ENCODE results near the gene MRGPRX1. TPM values are rescaled to one million over a fixed set of nuclear protein-coding genes. Genes with fewer than 3 reads are reported as not detected.

Gene MRGPRX1
- total and polyA plus RNA-seq, 2 donors (not counting 3 experiments of a cell fraction or from before 2014, with no cell fraction given), result not detected

DNA sequence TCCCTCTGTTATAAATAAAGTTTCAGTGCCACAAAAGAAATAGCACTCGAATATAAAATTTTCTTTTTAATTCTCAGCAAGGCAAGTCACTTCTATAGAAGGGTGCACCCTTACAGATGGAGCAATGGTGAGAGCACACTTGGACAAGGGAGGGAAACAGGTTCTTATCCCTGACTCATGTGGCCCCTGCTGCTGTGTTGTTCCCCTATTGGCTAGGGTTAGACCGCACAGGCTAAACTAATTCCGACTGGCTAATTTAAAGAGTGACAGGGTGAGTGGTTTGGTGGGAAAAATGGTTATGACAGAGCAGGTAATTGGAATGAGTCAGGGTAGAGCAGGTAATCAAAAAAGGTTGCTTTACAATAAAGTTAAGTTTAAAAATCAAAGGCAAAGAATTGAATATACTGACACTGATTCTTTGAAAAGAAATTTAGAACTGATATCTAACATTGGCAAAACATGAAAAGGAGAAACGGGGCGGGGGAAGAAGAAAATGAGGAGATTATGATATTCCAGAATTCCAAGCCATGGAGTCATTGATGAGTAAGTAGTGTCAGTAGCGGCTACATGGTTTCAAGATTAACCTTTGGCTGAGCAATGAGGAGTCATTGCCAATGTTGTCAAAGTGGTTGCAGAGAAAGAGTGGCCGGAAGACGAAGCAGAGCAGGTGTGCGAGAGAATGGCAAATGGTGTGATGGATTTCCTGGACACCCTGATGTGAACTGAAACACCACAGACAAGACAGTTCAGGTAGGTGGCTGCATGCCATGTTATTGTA lies 48.4 kb upstream of the MRGPRX1 start:
- no TSS peak for BruUV-seq (replicated peaks)
- Histone ChIP-seq H3K4me1 (ENCODE audit: control insufficient read depth, extremely low read depth, insufficient read depth, low read length) (no peaks in the 10 kb centered on the region), H3K27ac (ENCODE audit: insufficient read depth, low read depth, low read length) (no peak overlapping the region), H3K79me2 (ENCODE audit: control insufficient read depth, insufficient read depth, low read length) (no peaks in the 10 kb centered on the region), H3K36me3 (ENCODE audit: control insufficient read depth in 2 of 2, extremely low read depth in 1 of 2, insufficient read depth in 2 of 2, low read length in 2 of 2) (no peaks in the 10 kb centered on the region), H3K9me3 (replicated peaks; ENCODE audit: control insufficient read depth, insufficient read depth, low read length) (no peaks in the 10 kb centered on the region), H3K9ac (replicated peaks; ENCODE audit: extremely low read depth, insufficient read depth, low read length) (no peak overlapping the region), H3K27me3 (ENCODE audit: control insufficient read depth in 2 of 2, insufficient read depth in 2 of 2, low read length in 2 of 2) (no peaks in the 10 kb centered on the region), H2AFZ (ENCODE audit: low read depth, low read length) (no peak overlapping the region), H3K9me1 (replicated peaks; ENCODE audit: control insufficient read depth, extremely low read depth, insufficient read depth, low read length) (no peaks in the 10 kb centered on the region), H4K20me1 (replicated peaks; ENCODE audit: control insufficient read depth, extremely low read depth, insufficient read depth, low read length) (no peaks in the 10 kb centered on the region), H3K4me2 (ENCODE audit: insufficient read depth, low read length) (no peak overlapping the region), H3K4me3 (replicated peaks in 1 of 3; ENCODE audit: insufficient read depth in 1 of 3, low read depth in 1 of 3, low read length in 3 of 3) (no peak overlapping the region)
- dilution Hi-C loops (cut with MboI; ENCODE audit: extremely low pct_ligation_motif_present, low sequenced_read_pairs) (no loop called here), intact Hi-C loops (cut with micrococcal nuclease) (no loop called here)
- FAIRE-seq (no peak), DNase-seq (ENCODE audit: low read depth, low spot score) (no peak)
- POLR2A ChIA-PET, result no interaction called here
- TF ChIP-seq POLR2A (IDR thresholded peaks at IDR 0.05; ENCODE audit: low read depth, low read length) (no peak), MYC (IDR thresholded peaks at IDR 0.05; ENCODE audit: low read depth, low read length) (no peak)
- CTCF ChIA-PET, result no interaction called here

DNA sequence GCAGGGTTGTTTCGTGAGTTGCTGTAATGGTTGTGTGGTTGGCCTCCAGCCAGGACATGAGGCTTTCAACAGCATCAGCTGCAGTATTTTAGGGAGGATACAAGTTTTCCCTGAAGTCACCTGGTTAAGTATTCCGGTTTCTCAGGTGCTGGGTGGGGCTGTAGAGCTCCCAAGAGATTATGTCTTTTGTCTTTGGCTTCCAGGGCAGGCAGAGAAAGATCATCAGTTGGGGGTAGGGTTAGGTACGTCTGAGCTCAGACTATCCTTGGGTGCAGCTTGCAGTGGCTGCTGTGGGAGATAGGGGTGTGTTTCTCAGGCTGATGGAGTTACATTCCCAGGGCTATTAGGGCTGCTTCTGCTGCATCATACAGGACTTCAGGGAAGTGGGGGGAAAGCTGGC lies 47.5 kb upstream of the MRGPRX1 start:
- H3K4me1 ChIP-seq (ENCODE audit: control insufficient read depth, extremely low read depth, insufficient read depth, low read length), result no peaks in the 10 kb centered on the region
- H3K4me2 ChIP-seq (ENCODE audit: insufficient read depth, low read length), result no peak overlapping the region
- H3K9ac ChIP-seq (replicated peaks; ENCODE audit: extremely low read depth, insufficient read depth, low read length), result no peak overlapping the region
- dilution Hi-C loops (cut with MboI; ENCODE audit: extremely low pct_ligation_motif_present, low sequenced_read_pairs) (no loop called here), intact Hi-C loops (cut with micrococcal nuclease) (no loop called here)
- CTCF ChIA-PET, result no interaction called here
- POLR2A ChIA-PET, result no interaction called here
- TF ChIP-seq FOS (IDR thresholded peaks at IDR 0.05; ENCODE audit: borderline replicate concordance, insufficient read depth, low read length) (no peak), GATA2 (IDR thresholded peaks at IDR 0.05; ENCODE audit: insufficient read depth, insufficient read length, low read depth, low read length) (no peak), MYC (IDR thresholded peaks at IDR 0.05; ENCODE audit: low read depth, low read length) (no peak), POLR2A (IDR thresholded peaks at IDR 0.05; ENCODE audit: low read depth, low read length) (no peak), EZH2 (IDR thresholded peaks at IDR 0.05; ENCODE audit: borderline replicate concordance, low read depth, low read length, severe bottlenecking) (no peak), POLR2AphosphoS5 (IDR thresholded peaks at IDR 0.05; ENCODE audit: insufficient read depth, low read depth, low read length) (no peak), JUN (IDR thresholded peaks at IDR 0.05; ENCODE audit: borderline replicate concordance, insufficient read depth, insufficient read length, low read depth) (no peak)
- TF ChIP-seq, protein P1, sequence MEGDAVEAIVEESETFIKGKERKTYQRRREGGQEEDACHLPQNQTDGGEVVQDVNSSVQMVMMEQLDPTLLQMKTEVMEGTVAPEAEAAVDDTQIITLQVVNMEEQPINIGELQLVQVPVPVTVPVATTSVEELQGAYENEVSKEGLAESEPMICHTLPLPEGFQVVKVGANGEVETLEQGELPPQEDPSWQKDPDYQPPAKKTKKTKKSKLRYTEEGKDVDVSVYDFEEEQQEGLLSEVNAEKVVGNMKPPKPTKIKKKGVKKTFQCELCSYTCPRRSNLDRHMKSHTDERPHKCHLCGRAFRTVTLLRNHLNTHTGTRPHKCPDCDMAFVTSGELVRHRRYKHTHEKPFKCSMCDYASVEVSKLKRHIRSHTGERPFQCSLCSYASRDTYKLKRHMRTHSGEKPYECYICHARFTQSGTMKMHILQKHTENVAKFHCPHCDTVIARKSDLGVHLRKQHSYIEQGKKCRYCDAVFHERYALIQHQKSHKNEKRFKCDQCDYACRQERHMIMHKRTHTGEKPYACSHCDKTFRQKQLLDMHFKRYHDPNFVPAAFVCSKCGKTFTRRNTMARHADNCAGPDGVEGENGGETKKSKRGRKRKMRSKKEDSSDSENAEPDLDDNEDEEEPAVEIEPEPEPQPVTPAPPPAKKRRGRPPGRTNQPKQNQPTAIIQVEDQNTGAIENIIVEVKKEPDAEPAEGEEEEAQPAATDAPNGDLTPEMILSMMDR (IDR thresholded peaks at IDR 0.05; ENCODE audit: extremely low read depth in 1 of 2, insufficient read depth in 1 of 2, low read depth in 1 of 2, low read length in 2 of 2), result no peak
- TF ChIP-seq, protein P2, sequence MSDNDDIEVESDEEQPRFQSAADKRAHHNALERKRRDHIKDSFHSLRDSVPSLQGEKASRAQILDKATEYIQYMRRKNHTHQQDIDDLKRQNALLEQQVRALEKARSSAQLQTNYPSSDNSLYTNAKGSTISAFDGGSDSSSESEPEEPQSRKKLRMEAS (IDR thresholded peaks at IDR 0.05; ENCODE audit: insufficient read depth, insufficient read length), result no peak
- H3K9me3 ChIP-seq (replicated peaks; ENCODE audit: control insufficient read depth, insufficient read depth, low read length), result no peaks in the 10 kb centered on the region
- DNase-seq (ENCODE audit: low read depth, low spot score), result no peak
- no peaks in the 10 kb centered on the region for H4K20me1 ChIP-seq (replicated peaks; ENCODE audit: control insufficient read depth, extremely low read depth, insufficient read depth, low read length)
- no peaks in the 10 kb centered on the region for H3K36me3 ChIP-seq (ENCODE audit: control insufficient read depth in 2 of 2, extremely low read depth in 1 of 2, insufficient read depth in 2 of 2, low read length in 2 of 2)
- no peaks in the 10 kb centered on the region for H3K27me3 ChIP-seq (ENCODE audit: control insufficient read depth in 2 of 2, insufficient read depth in 2 of 2, low read length in 2 of 2)
- no peak for FAIRE-seq
- H3K4me3 ChIP-seq (replicated peaks in 1 of 3; ENCODE audit: insufficient read depth in 1 of 3, low read depth in 1 of 3, low read length in 3 of 3), result no peak overlapping the region
- H3K79me2 ChIP-seq (ENCODE audit: control insufficient read depth, insufficient read depth, low read length), result no peaks in the 10 kb centered on the region
- H2AFZ ChIP-seq (ENCODE audit: low read depth, low read length), result no peak overlapping the region
- H3K27ac ChIP-seq (ENCODE audit: insufficient read depth, low read depth, low read length), result no peak overlapping the region
- no TSS peak for BruUV-seq (replicated peaks)
- H3K9me1 ChIP-seq (replicated peaks; ENCODE audit: control insufficient read depth, extremely low read depth, insufficient read depth, low read length), result no peaks in the 10 kb centered on the region

Data from endothelial cell of umbilical vein (primary cell).